Heart left ventricle (tissue), 13 donors: ENCODE measurements around the gene ST6GALNAC5.

Experiments used
- CTCF ChIP-seq, 12 donors: fragments of 200-600 bp; sonication (generic) in 4 of 12; IDR thresholded peaks; one replicate each; pipeline versions ENCODE4 v1.5.0 to v1.8.0; 2018 to 2022; ENCODE audit warnings: antibody characterized with exemption in 12 of 12, mild to moderate bottlenecking in 5 of 12
- POLR2A ChIP-seq, 2 donors: fragments of 450-650 bp; IDR thresholded peaks; one replicate each; pipeline ENCODE4 v1.6.1; 2017; ENCODE audit warnings: antibody characterized with exemption in 2 of 2, mild to moderate bottlenecking in 2 of 2, moderate library complexity in 2 of 2
- donor health status: ischemic (EF 13 %, LVEDD 7.1; RV severe dilation, severe dysfunction).
- donor health status: DM: no; HTN: yes; CAD: no.
- donor health status: DM: no; HTN: no; CAD: no.
- donor health status: ischemic (EF 25% LVEDD 6.9; RV normal size, moderate dysfunction).
- donor health status: ischemic (EF 25% LVEDD 5.7; RV mildly dilated, moderate dysfunction).
- donor health status: ischemic (EF 35%, LVEDD 5.7; RV mildly dilated, moderate dysfunction).
- donor health status: nonischemic (EF 11% LVEDD 7.7; RV severe dilation, severe dysfunction).
- donor health status: DM: yes; HTN: yes; CAD: no.
- donor health status: PGD.
- donor health status: ischemic (EF 29% LVEDD 5.4; RV normal size, mild dysfunction).
- donor health status: nonischemic (EF 23%, LVEDD 6.1; RV moderate dilation, normal function).

DNA sequence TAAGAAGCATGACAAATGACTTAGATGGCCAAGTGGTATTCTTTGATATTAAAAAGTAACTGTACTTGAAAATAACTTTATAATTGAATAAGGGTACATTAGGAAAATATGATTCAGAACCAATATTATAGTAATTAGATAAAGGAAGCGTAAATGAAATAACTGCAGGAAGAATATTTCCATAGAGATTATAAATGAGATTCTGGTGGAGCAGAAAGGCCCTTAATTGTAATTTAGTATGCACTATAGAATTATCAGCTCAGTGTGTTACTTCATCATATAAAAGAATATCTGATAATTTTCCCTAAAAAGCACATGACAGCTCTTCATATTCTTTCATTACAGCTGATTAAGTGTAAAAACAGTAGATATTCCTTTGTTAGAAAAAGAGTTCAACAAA, 180.3 kb downstream of the ST6GALNAC5 start:
- TF ChIP-seq CTCF (IDR thresholded peaks at IDR 0.05) (no peak), POLR2A (IDR thresholded peaks at IDR 0.05) (no peak)
